Hematopoietic multipotent progenitor cell treated with erythropoietin and hydrocortisone succinate and interleukin-3 and kit ligand, for 4 days (in vitro differentiated cells): ENCODE data around the gene CLK2.
"Not testable (repeated sequence)": the region's sequence is repeated elsewhere in the genome, so short reads cannot be mapped to it uniquely, and the experiment has no call there.

Experiments used
- DNase-seq: peaks from one replicate; pipeline ENCODE4 v3.0.0-alpha.2; 2015

Gene CLK2

DNA sequence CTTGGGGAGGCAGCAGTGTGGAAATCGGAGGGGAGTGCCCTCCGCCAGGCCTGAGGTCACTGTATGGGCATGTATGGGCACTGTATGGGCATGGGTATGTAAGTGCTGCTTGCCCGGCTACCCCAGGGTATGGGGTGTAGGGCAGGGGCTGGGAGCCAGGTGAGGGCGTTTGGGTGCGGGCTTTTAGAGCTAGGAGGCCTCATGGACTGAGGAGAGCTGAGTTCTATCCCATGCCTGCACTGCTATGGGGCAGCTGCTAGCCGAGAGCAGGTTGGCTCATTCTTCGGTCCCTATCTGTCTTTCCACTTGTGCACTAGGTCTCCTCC, 22.6 kb upstream of the CLK2 start:
- DNase-seq, result no peak

DNA sequence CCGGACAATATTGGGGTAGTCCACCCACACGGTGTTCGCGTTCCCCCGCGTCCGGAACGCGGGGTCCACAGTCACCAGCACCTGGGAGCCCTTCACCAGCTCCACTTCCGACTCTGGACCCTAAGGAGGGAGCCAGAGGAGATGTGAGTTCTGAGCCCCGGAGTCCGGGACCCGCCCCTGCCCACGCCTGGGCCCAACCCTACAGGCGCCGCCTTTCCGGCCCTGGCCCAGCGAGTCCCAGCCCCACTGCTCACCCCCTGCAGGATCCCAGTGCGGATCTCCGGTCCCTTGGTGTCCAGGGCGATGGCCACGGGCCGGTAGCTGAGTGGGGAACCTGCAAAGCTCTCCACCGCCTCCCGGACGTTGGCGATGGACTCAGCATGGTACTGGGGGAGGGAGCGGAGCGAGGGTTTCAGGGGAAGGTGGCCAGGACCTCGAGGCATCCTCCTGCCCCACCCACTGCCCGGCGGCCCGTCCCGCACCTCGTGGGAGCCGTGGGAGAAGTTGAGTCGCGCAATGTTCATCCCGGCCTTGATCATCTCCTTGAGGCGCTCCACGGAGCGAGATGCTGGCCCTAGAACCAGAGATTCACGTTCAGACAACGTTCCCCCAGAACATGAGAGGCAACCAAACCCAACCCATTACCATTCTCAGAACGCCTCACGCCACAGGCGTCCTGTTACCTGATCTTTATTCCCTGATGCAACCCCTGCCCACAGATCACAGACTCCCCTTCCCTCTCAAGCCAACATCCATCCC, 22.1 kb upstream of the CLK2 start:
- peak; percentile 50 for DNase-seq

DNA sequence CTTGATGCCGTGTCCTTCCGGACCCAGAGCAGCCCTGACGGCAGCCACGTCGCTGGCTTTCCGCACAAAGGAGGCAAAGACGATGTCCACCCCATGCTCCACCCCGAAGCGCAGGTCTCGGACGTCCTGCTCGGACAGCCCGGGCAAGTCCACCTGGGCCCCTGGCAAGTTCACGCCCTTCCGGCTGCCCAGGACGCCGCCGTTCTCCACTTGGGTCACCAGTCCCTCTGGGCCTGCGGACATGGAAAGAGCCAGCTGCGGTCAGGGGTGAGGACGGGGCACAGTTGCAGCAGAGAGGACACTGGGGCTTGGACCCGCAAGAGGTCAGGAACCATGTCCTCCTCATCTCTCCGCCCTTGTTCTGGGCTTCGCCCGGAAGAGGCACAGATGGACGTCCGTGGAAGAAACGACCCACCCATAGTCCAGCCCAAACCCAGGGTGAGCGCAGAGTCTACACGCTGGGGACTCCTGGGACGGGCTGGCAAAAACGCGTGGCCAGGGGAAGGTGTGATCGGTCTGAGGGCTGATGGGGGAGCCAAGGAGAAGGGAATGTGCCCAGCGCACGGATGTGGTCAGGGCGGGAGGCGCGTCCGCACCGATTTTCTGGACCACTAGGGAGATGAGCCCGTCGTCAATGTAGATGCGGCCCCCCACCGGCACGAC, 21.3 kb upstream of the CLK2 start:
- no peak for DNase-seq

DNA sequence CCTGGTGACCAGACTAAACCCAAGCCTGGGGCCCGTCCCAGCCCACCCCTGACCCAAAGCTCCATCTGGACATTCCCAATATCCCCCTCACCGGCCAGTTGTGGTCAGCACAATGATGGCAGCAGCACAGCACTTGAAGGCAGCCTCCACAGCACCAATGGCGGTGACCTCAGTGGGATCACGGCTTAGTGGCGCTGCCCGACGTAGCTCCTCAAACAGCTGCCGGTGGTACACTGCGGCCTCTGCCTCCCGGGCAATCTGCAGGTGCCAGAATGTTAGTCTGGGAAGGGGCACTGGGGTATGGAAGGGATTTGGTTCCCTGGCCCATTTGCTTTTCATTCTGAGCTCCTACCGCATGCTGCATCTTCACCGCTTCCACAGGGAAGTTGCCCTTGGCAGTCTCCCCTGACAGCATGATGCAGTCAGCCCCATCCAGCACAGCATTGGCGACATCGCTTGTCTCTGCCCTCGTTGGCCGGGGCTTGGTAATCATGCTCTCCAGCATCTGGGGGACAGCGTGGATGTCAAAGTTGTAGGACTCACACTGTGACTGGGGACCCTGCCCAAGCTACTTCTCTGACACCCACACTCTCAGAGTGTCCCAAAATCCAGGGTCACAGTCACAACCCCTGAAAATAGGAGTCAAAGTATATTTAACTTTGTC, 19.9 kb upstream of the CLK2 start:
- no peak for DNase-seq

DNA sequence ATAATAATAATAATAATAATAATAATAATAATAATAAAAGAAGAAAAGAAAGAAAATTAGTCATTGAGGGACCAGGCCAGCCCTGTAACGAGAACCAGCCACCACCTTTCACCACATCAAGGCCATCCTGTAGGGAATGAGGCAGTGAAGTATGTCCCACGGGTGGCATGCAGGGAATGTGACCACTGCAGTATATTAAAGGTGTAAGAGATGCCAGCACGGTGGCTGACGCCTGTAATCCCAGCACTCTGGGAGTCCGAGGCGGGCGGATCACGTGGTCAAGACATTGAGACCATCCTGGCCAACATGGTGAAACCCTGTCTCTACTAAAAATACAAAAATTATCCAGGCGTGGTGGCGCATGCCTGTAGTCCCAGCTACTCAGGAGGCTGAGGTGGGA, 17.7 kb upstream of the CLK2 start:
- not testable (repeated sequence) for DNase-seq

DNA sequence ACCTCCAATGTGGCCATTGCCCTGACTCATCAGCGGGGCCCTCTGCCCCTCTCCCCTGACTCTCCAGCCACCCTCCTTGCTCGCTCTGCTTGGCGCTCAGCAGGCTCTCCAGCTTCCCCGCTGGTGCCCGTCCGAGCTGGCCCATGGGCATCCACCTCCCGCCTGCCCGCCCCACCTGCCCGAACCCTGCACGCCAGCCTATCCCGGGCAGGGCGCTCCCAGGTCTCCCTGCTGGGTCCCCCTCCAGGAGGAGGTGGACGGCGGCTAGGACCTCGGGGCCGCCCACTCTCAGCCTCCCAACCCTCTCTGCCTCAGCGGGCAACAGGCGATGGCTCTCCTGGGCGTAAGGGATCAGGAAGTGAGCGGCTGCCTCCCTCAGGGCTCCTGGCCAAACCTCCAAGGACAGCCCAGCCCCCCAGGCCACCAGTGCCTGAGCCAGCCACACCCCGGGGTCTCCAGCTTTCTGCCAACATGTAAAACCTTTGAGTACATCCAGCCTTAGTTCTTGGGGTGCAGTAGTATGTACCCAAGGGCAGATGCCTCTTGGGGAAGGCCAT, 14.8 kb upstream of the CLK2 start:
- no peak for DNase-seq

DNA sequence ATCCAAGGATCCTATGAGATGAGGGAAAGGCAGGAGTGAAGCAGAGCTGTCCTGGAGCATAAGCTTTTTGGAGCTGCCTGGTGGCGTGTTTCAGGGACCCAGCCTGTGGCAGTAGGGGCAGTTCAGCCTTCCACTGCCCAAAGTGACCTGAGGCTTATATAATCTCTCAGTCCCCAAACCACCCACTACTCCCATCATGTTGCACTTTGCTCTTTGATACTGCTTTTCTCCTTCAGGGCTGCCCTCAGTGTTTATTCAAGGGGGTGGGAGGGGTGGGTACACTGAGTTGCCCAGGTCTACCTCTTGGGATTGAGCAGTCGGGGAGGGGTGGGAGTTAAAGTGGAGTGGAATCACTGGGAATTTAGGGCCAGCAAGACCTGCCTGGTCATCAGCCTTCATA, 13.2 kb upstream of the CLK2 start:
- DNase-seq, result no peak

DNA sequence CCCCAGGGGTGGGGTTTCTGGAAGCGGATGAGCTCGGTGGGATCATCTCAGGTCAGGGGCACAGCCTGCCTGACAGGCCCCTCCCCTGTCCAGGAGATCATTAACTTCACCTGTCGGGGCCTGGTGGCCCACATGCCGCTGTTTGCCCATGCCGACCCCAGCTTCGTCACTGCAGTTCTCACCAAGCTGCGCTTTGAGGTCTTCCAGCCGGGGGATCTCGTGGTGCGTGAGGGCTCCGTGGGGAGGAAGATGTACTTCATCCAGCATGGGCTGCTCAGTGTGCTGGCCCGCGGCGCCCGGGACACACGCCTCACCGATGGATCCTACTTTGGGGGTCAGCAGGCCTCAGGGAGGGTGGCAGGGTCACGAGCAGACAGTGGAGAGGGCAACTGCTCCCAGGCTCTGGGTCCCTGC, 12.3 kb upstream of the CLK2 start:
- DNase-seq, result no peak

DNA sequence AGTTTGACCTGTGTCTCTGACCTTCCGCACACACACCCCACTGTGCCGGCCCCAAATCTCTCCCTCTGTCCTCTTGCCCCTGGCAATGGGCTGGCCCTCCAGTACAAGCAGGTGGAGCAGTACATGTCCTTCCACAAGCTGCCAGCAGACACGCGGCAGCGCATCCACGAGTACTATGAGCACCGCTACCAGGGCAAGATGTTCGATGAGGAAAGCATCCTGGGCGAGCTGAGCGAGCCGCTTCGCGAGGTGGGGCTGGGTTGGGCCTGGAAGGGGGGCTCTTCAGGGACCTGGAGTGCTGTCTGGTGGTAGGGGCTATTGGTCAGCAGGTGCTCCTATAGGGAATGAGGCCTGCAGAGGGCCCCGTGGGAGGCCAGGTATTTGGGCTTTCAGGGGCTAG, 11.8 kb upstream of the CLK2 start:
- no peak for DNase-seq

DNA sequence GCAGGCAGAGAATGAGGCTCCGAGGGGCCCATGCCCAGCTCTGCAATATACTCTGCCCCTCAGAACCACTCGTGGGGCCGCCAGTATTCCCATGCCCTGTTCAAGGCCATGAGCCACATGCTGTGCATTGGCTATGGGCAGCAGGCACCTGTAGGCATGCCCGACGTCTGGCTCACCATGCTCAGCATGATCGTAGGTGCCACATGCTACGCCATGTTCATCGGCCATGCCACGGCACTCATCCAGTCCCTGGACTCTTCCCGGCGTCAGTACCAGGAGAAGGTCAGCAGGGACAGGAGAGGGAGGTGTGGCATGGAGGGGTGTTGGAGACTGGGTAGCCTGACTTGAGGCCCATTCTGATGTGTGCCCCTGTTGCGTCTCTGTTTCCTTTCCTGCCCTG, 11.2 kb upstream of the CLK2 start:
- DNase-seq, result no peak

DNA sequence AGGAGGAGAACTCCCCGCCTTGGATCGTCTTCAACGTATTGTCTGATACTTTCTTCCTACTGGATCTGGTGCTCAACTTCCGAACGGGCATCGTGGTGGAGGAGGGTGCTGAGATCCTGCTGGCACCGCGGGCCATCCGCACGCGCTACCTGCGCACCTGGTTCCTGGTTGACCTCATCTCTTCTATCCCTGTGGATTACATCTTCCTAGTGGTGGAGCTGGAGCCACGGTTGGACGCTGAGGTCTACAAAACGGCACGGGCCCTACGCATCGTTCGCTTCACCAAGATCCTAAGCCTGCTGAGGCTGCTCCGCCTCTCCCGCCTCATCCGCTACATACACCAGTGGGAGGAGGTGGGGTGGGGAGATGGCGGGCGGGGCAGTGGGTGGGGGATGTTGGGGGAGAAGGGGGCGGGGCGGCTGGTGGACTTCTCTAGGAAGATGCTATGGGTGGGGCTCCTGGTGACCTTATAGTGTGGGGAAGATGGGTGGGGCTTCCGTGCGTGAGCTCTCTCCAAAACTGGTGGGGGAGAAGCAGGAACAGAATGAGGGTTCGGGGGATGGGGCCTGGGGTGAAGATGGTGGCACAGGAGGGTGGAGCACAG, 9.3 kb upstream of the CLK2 start:
- DNase-seq, result peak; percentile 62

DNA sequence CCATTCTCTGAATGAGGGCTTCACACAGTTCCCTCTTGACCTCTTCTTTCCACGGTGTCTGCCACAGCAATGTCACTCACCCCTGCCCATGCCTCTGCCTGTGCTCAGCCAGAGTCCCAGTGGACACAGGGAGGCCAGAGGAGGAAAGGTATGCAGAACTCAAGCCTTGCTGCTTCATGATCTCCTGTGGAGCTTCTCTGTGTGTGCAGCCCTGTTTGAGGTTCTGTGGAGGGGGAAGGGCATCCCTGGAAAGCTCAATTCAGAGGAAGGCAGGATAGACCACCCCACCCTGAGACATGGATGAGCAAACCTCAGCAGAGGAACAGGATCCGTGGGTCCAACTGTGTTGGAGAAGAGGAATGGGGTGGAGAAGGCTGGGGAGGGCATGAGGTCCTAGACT, 6.0 kb upstream of the CLK2 start:
- no peak for DNase-seq

DNA sequence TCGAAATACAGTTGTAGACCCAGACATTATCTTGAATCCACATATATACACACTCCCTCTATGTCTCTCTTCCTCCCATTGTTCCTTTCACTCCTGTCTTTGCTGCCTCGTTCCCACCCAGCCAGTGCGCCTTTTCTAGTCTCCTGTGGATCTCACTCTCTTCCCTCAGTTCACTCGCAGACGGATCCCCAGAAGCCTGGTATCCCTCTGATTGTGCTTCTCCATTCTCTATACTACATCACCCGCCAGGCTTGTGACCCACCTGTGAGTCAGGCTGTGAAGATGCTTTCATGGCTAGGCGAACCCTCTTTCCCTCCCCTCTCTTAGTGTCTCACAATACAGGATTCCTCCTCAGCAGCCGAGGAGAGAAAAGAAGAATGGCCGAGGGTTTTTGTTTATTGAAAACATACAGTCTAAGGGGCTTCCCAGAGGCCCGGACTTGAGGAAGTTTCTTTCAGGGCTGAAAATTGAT, 5.4 kb upstream of the CLK2 start:
- DNase-seq, result no peak

DNA sequence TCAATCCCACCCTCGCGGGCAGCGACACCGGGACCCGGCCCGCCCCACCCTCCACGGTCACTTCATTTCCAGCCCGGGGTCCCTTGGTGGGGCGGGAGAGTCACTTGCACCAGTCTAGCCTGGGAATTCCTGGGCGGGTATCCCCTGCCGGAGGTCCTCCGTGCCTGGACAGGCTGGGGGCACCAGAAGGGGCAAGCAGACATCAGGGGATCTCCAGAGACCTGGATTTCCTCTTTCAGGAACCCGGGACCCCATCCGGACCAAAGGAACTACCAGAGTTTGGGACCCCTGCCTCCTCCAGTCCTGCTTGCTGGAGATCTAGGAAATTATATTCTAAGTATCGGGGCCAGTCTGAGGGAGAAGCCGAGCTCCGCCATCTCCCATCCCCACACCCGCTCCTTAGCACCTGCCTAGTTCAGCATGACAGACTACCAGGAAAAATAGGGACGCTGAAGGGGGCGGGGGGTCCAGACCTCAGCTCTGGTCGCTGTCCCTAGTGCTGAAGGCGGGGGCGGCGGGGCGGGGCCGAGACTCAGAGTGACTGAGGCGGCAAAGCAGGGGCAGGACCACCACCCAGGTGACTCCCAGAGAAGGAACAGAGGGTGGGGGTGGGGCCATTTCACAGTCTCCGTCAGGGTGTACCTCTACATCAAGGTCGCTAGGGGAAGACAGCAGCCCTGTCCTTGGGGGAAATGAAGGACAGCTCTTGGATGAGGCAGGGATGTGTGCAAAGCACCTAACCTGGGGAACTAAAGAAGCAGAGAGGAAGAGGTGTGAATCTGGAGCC, 4.8 kb upstream of the CLK2 start:
- DNase-seq, result peak; percentile 79

DNA sequence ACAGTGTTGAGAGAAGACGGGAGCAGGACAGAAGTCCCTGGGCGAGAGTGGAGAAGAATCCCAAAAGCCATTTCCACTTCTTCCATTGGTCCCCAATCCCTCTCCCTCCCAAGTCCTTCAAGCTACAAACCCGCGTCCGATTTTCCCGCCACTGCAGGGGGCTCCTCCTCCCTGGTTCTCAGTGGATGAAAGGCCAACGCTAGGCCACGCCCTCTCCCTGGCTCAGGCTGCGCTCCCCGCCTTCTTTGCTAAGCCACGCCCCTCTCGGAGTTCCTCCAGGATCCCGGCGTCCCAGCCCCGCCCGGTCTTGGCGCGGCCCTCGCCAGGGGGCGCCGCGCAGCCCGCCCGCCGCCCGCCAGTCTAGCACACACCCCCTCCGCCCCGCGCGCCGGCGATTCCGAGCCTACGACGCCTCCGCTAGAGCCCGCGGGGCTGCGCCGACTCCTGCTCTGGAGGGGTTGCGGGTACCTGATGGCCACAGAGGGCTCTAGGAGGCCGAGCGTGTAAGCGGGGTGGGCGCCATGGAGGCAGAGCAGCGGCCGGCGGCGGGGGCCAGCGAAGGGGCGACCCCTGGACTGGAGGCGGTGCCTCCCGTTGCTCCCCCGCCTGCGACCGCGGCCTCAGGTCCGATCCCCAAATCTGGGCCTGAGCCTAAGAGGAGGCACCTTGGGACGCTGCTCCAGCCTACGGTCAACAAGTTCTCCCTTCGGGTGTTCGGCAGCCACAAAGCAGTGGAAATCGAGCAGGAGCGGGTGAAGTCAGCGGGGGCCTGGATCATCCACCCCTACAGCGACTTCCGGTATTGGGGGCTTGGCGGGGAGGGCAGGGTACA, 4.0 kb upstream of the CLK2 start, which contains the start of gene HCN3:
Gene HCN3 (plus strand): TSS at position 394 of the 832 bp plus-strand sequence. CDS start 128 bp downstream, at position 522.
- DNase-seq, result peak; percentile 99

DNA sequence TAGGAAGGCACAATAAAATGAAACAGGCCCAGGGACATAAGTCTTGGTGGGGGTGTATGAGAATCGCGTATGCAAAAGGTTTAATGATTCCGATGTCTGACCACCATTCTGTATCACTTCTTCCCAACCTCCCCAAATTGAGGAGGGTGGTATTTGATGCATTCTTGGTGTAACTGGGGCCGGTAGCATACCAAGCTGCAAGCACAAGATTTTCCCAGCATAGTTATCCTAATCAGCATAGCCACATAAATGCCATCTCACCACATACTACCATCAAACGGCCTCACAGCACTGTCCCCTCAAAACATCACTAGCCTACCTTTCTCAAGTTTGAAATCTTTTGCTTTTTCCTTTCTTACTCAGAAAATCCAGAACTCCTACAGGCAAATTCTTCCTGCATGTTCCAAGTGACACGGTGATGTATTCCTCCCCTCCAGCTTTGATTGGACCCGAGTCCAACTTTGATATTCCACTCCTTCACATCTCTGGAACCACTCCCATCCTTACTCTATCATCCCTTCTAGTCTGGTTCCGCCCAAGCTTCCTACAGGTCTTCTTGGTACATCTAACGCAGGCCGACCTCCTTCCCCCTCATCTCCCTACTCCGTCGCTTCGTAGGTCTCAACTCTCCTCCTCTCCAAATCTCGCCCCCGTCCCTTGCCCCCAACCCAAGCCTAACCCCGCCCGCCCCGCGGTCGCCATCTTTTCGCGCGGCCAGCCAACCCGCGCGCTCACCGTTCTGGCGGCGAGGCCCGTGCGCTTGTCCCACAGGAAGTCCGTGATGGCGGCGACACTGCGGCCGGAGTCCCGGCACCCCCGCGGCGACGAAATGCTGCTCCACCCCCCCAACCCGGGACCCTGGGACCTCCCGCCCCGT, 600 bp downstream of the CLK2 start:
- peak; percentile 75 for DNase-seq

DNA sequence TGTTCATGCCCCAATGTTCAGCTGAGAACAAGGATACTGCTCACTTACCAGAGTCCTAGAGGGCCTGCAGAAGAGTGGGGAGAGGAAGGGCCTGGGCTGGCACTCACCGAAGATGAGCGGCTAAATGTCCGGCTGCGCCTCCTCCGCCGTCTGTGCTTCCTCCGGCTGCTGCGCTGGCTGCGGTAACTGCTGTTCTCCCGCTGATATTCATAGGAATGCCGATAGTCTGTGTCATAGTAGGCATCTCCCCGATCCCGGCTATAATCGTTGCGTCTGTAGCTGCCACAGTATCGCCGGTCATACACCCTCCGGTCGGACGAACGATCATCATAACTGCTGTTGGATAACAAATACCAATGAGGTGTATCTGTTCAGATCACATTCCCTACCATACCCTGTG, 3.9 kb downstream of the CLK2 start:
- DNase-seq, result no peak

DNA sequence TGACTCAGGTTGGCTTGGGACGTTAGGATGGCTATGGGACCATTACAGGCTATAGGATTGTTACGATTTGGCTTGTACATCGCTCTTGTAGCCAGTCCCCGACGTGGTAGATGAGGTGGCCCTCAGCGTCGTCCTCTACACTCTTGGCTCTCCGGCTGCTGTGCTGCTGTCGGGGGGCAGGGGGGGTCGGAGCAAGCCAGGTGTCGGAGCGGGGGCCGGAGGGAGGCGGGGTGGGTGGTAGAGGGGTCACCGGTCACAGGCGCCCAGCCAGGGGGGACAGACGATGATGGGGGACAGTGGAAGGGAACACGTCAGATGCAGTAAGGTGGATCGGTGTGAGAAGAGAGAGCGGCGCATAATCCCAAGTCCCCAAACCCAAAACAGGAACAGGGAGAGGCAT, 4.7 kb downstream of the CLK2 start:
- no peak for DNase-seq

DNA sequence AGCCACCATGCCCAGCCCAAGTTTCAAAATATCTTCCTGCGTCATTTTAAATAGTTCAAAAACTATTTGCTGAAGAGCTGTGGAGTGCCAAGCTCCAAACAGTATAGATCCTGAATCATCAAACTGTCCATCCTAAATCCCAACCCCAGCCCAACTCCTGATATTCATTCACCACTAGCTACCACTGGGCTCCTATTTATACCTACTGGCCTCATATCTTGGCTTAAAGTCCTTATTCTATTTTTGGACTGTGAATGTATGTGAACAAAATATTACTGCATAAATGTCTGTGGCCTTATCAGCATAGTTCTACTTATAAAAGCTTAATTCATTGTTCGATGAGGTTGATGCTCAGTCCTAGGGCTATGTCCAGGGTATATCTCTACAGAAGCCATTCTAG, 5.9 kb downstream of the CLK2 start:
- no peak for DNase-seq

DNA sequence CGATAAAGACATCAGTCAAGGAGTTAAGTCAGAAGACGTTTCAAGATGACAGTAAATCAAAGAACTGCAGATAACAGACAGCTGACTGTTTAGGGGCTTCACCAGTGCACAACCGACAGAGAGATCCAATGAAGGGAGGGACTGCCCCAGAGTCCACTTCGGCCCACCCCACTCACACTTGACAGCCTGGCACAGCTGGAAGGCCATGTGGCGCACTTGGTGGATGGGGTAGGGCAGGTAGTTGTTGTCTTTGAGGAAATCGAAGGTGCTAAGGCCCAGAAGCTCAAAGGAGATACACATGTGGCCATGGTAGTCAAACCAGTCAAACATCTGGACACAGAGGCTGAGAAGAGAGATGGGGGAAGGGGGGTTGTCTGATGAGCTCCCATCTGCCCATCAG, 6.8 kb downstream of the CLK2 start:
- no peak for DNase-seq

DNA sequence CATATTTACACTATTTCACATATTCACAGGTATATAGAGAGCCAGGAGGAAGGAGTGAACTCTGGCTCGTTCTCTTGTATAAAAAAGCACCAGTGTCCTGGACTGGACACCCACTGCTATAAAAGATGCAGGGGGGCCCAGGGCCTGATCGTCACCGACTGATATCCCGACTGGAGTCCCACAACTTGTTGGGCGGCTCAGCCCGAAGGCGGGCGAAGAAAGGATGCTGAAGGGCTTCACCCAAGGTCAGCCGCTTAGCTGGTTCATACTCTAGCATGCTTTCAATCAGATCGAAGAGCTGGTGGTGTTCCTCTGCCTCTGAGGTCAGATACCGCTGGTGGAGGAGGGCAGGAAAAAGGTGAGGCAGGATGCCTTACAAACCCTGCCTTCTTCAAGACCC, 10.2 kb downstream of the CLK2 start:
- no peak for DNase-seq
